Endothelial cell of umbilical vein (primary cell): ENCODE data around the gene KREMEN1. TPM values are rescaled to one million over a fixed set of nuclear protein-coding genes. Genes with fewer than 3 reads are reported as not detected.

ENCODE experiments used
- BruUV-seq: library from RNA; stranded (reverse); fragments of 400-500 nt; replicated peaks from 2 replicates; lab custom pipeline; 2021; lab: Mats Ljungman, UMichigan
- CTCF ChIA-PET: fragments of 300-600, 350-600 bp; sonication (Branson Sonifier 250); formaldehyde crosslinking; loops from one replicate; lab custom pipeline; 2021; ENCODE audit warnings: antibody characterized with exemption, inconsistent platforms; lab: Charles Lee
- POLR2A ChIA-PET: fragments of 300-600, 350-600 bp; sonication (Branson Sonifier 250); formaldehyde crosslinking; loops from one replicate; lab custom pipeline; 2021; ENCODE audit warnings: antibody characterized with exemption, inconsistent platforms; lab: Charles Lee
- DNase-seq: peaks from one replicate; pipeline ENCODE4 v3.0.0-alpha.2; 2011; ENCODE audit warnings: low read depth, low spot score
- FAIRE-seq: peaks from 2 replicates; lab custom pipeline; 2011; peaks lifted over from hg19 to GRCh38; lab: Jason Lieb, UNC
- H2AFZ ChIP-seq: 2 replicates; pipeline ENCODE4 v1.6.0; 2012; ENCODE audit warnings: low read depth, low read length, control low read depth, inconsistent platforms
- H3K27ac ChIP-seq: 2 replicates; pipeline ENCODE4 v1.5.1; 2011; ENCODE audit warnings: low read depth, mild to moderate bottlenecking, control low read depth, low read length, moderate library complexity; ENCODE audit not compliant: insufficient read depth
- H3K27me3 ChIP-seq, 2 experiments: 2 replicates each; pipeline versions ENCODE4 v1.6.0 to v1.6.1; 2011; ENCODE audit warnings: low read length in 2 of 2, mixed read lengths in 1 of 2; ENCODE audit not compliant: control insufficient read depth in 2 of 2, insufficient read depth in 2 of 2
- H3K36me3 ChIP-seq, 2 experiments: 2 replicates in 1 of 2; 3 replicates in 1 of 2; pipeline ENCODE4 v1.5.1; 2011; ENCODE audit warnings: low read length in 2 of 2, mild to moderate bottlenecking in 1 of 2, moderate library complexity in 1 of 2; ENCODE audit not compliant: control insufficient read depth in 2 of 2, insufficient read depth in 2 of 2; ENCODE audit errors: extremely low read depth in 1 of 2
- H3K4me1 ChIP-seq: 3 replicates; pipeline ENCODE4 v1.5.1; 2011; ENCODE audit warnings: mild to moderate bottlenecking, low read length; ENCODE audit not compliant: control insufficient read depth, insufficient read depth; ENCODE audit errors: extremely low read depth
- H3K4me2 ChIP-seq: 2 replicates; pipeline ENCODE4 v1.6.1; 2011; ENCODE audit warnings: low read length, control low read depth, mixed read lengths; ENCODE audit not compliant: insufficient read depth
- H3K4me3 ChIP-seq, 3 experiments: fragments of 200-600 bp in 1 of 3; sonication (generic), shearing (Covaris generic) in 1 of 3; replicated peaks in 1 of 3; 2 replicates each; pipeline ENCODE4 v1.5.1; 2011 to 2016; ENCODE audit warnings: control low read depth in 3 of 3, low read length in 3 of 3, mild to moderate bottlenecking in 2 of 3, inconsistent platforms in 1 of 3, low read depth in 1 of 3, moderate library complexity in 1 of 3; ENCODE audit not compliant: insufficient read depth in 1 of 3
- H3K79me2 ChIP-seq: 2 replicates; pipeline ENCODE4 v1.6.0; 2012; ENCODE audit warnings: low read length, inconsistent platforms; ENCODE audit not compliant: control insufficient read depth, insufficient read depth
- H3K9ac ChIP-seq: replicated peaks from 2 replicates; pipeline ENCODE3; 2011; ENCODE audit warnings: low read length, control low read depth; ENCODE audit not compliant: insufficient read depth; ENCODE audit errors: extremely low read depth
- H3K9me1 ChIP-seq: replicated peaks from 3 replicates; pipeline ENCODE4 v1.6.0; 2011; ENCODE audit warnings: mild to moderate bottlenecking, low read length; ENCODE audit not compliant: control insufficient read depth, insufficient read depth; ENCODE audit errors: extremely low read depth
- H3K9me3 ChIP-seq: replicated peaks from 2 replicates; pipeline ENCODE4 v1.5.1; 2012; ENCODE audit warnings: low read length, inconsistent platforms; ENCODE audit not compliant: control insufficient read depth, insufficient read depth
- H4K20me1 ChIP-seq: replicated peaks from 2 replicates; pipeline ENCODE3; 2011; ENCODE audit warnings: mild to moderate bottlenecking, low read length; ENCODE audit not compliant: control insufficient read depth, insufficient read depth; ENCODE audit errors: extremely low read depth
- EZH2 ChIP-seq: IDR thresholded peaks from 2 replicates; pipeline ENCODE4 v1.6.1; 2012; ENCODE audit warnings: borderline replicate concordance, low read depth, mild to moderate bottlenecking, moderate library complexity, low read length, inconsistent platforms; ENCODE audit not compliant: severe bottlenecking
- FOS ChIP-seq: IDR thresholded peaks from 2 replicates; pipeline ENCODE4 v1.6.1; 2011; ENCODE audit warnings: mild to moderate bottlenecking, low read length, moderate library complexity, borderline replicate concordance; ENCODE audit not compliant: insufficient read depth
- GATA2 ChIP-seq: IDR thresholded peaks from 2 replicates; pipeline ENCODE4 v1.7.0; 2011; ENCODE audit warnings: low read depth, mild to moderate bottlenecking, moderate library complexity, mixed read lengths, low read length; ENCODE audit not compliant: insufficient read length, insufficient read depth
- JUN ChIP-seq: IDR thresholded peaks from 2 replicates; pipeline ENCODE4 v1.6.1; 2011; ENCODE audit warnings: borderline replicate concordance, low read depth; ENCODE audit not compliant: insufficient read length, insufficient read depth
- MYC ChIP-seq: IDR thresholded peaks from one replicate; pipeline ENCODE4 v1.6.1; 2011; ENCODE audit warnings: mild to moderate bottlenecking, low read depth, low read length
- POLR2A ChIP-seq: IDR thresholded peaks from 2 replicates; pipeline ENCODE4 v1.6.1; 2012; ENCODE audit warnings: low read depth, mild to moderate bottlenecking, control low read depth, low read length
- POLR2AphosphoS5 ChIP-seq: IDR thresholded peaks from 2 replicates; pipeline ENCODE4 v1.6.1; 2012; ENCODE audit warnings: low read depth, mild to moderate bottlenecking, control low read depth, low read length, moderate library complexity; ENCODE audit not compliant: insufficient read depth
- dilution Hi-C: fragments of 300-500 bp; cut with MboI; formaldehyde crosslinking; loops from one replicate; pipeline ENCODE4 v1.15.0; 2019; ENCODE audit warnings: low sequenced_read_pairs; ENCODE audit not compliant: extremely low pct_ligation_motif_present
- intact Hi-C: fragments of 100-400 bp; cut with micrococcal nuclease; formaldehyde crosslinking; loops from one replicate; pipeline ENCODE4 v1.10.0; 2022
- polyA plus RNA-seq, 4 experiments: library from polyadenylated mRNA; depleted of rRNA in 3 of 4; stranded (reverse) in 3 of 4; unstranded in 1 of 4; fragments of >200 nt; gene quantifications; 2 replicates each; pipeline versions ENCODE4 v1.2.1 to v1.2.3, GENCODE V29; 2011 to 2012; ENCODE audit warnings: missing spikeins in 1 of 4
- total RNA-seq: library from RNA; stranded (reverse); gene quantifications from 2 replicates; pipeline ENCODE4 v1.2.3, GENCODE V29; 2021
- TF ChIP-seq, protein P1 (sequence below): IDR thresholded peaks from 2 replicates; pipeline ENCODE4 v1.6.1; 2011; ENCODE audit not compliant: insufficient read depth, insufficient read length
- TF ChIP-seq, protein P2 (sequence below), 2 donors: IDR thresholded peaks; 1 replicate in 1 of 2; 2 replicates in 1 of 2; pipeline ENCODE4 v1.5.1; 2011; ENCODE audit warnings: low read length in 2 of 2, mild to moderate bottlenecking in 2 of 2, moderate library complexity in 2 of 2, control low read depth in 1 of 2, inconsistent platforms in 1 of 2, low read depth in 1 of 2; ENCODE audit not compliant: insufficient read depth in 1 of 2; ENCODE audit errors: extremely low read depth in 1 of 2

KREMEN1 gene
- total and polyA plus RNA-seq, 2 donors (not counting 3 experiments of a cell fraction or from before 2014, with no cell fraction given), result 0.58 to 1.1 TPM

DNA sequence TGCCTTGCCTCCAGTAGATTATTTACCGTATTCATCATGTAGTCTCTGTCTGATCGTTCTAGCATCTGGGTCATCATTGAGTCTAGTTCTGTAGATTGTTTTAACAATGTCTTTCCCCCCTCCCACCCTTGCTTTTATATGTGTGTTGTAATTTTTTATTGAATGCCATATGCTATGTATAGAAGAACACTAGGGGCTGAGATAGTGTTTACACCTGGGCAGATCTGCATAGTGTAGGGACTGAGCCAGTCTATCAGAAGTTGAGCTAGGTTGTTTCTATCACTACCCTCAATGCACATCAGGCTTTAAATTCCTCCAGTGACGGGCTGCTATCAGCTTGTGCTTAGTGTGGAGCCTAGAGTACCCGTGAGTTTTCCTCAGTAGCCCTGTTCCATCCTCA is 61.6 kb downstream of the KREMEN1 start:
- Histone ChIP-seq H2AFZ (no peak overlapping the region), H3K27ac (no peak overlapping the region), H3K9me1 (no peaks in the 10 kb centered on the region), H3K36me3 (no peaks in the 10 kb centered on the region), H3K4me2 (no peak overlapping the region), H3K9ac (no peak overlapping the region), H4K20me1 (no peaks in the 10 kb centered on the region), H3K4me3 (no peak overlapping the region), H3K27me3 (peaks cover 4% of the 10 kb centered on the region in 2 experiments), H3K79me2 (no peaks in the 10 kb centered on the region), H3K4me1 (no peaks in the 10 kb centered on the region), H3K9me3 (no peaks in the 10 kb centered on the region)
- intact Hi-C loops, result no loop called here
- TF ChIP-seq, protein P1, sequence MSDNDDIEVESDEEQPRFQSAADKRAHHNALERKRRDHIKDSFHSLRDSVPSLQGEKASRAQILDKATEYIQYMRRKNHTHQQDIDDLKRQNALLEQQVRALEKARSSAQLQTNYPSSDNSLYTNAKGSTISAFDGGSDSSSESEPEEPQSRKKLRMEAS, result no peak
- TF ChIP-seq POLR2A (no peak), EZH2 (no peak), FOS (no peak), JUN (no peak), MYC (no peak), POLR2AphosphoS5 (no peak), GATA2 (no peak)
- TF ChIP-seq, protein P2, sequence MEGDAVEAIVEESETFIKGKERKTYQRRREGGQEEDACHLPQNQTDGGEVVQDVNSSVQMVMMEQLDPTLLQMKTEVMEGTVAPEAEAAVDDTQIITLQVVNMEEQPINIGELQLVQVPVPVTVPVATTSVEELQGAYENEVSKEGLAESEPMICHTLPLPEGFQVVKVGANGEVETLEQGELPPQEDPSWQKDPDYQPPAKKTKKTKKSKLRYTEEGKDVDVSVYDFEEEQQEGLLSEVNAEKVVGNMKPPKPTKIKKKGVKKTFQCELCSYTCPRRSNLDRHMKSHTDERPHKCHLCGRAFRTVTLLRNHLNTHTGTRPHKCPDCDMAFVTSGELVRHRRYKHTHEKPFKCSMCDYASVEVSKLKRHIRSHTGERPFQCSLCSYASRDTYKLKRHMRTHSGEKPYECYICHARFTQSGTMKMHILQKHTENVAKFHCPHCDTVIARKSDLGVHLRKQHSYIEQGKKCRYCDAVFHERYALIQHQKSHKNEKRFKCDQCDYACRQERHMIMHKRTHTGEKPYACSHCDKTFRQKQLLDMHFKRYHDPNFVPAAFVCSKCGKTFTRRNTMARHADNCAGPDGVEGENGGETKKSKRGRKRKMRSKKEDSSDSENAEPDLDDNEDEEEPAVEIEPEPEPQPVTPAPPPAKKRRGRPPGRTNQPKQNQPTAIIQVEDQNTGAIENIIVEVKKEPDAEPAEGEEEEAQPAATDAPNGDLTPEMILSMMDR (IDR thresholded peaks at IDR 0.05; ENCODE audit: extremely low read depth in 1 of 2, insufficient read depth in 1 of 2, low read depth in 1 of 2, low read length in 2 of 2), result no peak
- BruUV-seq, result no TSS peak
- dilution Hi-C loops, result no loop called here
- CTCF ChIA-PET, result no interaction called here
- DNase-seq, result no peak
- no peak for FAIRE-seq
- POLR2A ChIA-PET, result no interaction called here
